Measurements from ENCODE around the gene SSTR5.

The SSTR5 gene

DNA sequence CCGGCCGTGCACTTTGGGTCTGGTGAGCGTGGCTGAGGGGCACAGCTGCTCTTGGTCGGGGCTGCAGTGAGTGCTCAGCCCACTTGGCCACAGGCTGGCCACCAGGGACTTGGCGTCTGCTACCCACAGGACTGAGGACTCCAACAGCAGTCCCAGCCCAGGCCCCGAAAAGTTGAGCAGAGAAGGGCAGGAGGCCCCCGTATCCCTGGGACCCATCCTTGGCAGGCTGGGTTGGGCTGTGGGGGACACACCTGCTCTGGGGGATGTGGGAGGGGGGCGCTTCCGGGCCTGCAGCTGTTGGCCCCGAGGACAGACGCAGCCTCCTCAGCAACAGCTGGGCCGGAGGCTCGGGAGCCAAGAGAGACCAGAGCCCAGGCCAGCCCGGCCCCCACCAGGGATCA lies 19.4 kb upstream of the SSTR5 start:
- Histone ChIP-seq H3K4me3 (ENCODE audit: low read length) (no peak overlapping the region), H3K4me1 (ENCODE audit: insufficient read depth, low read length) (peaks cover 9% of the 10 kb centered on the region), H3K9me3 (ENCODE audit: low read length) (peaks cover 2% of the 10 kb centered on the region), H3K27me3 (ENCODE audit: insufficient read depth, low read length) (peaks cover 5% of the 10 kb centered on the region), H2AFZ (ENCODE audit: low read depth, low read length) (no peak overlapping the region), H3K36me3 (ENCODE audit: insufficient read depth, low read length) (no peaks in the 10 kb centered on the region)

GRCh38 chr16:1053700-1054368 lies 18.7 kb upstream of the SSTR5 start:
- Histone ChIP-seq H3K4me1 (ENCODE audit: insufficient read depth, low read length) (peaks cover 7% of the 10 kb centered on the region), H3K9me3 (ENCODE audit: low read length) (peaks cover 2% of the 10 kb centered on the region), H3K4me3 (ENCODE audit: low read length) (no peak overlapping the region), H3K36me3 (ENCODE audit: insufficient read depth, low read length) (no peaks in the 10 kb centered on the region), H3K27me3 (ENCODE audit: insufficient read depth, low read length) (peaks cover 5% of the 10 kb centered on the region), H2AFZ (ENCODE audit: low read depth, low read length) (no peak overlapping the region)

DNA sequence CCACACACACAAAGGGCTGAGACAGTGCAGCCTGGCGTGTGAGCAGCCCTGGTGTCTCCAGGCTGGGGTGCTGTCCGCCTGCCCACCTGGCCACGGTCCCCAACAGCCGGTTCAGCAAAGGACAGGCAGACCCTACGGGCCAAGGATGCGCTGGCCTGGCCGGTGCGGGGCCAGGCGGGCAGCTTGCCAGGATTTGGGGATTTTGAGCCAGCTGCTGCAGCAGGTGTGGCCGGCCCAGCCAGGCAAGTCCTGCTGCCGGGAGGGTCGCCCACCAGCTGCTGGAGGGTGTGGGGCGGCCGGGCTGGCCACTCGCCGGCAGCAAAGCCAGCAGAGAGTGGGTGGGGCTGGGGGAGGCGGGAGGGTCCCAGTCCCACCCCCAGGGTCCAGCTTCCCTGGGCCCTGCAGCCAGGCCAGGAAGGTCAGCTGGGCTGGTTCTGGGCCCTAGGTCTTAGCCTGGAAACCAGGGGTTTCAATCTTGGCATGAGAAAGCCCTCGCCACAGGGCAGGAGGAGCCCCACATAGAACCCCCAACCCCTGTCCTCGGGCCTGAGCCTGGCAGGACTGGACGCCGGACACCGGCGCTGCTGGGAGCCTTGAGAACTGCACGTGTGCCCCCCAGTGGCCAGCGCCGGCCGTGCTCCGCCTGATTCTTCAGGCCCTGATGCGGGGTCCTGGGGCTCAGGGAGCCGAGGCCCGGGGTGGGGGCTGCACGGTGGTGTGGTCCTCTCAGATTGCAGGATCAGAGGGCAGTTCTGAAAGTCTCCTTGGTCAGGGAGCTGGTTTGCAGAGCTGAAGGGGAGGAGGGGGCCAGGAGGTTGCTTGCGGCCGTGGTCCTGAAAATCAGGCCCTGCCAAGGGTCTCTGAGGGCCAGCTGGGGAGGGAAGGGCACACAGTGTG lies 17.6 kb upstream of the SSTR5 start:
- Histone ChIP-seq H3K4me3 (ENCODE audit: low read length) (no peak overlapping the region), H3K4me1 (ENCODE audit: insufficient read depth, low read length) (peaks cover 7% of the 10 kb centered on the region), H2AFZ (ENCODE audit: low read depth, low read length) (no peak overlapping the region), H3K27me3 (ENCODE audit: insufficient read depth, low read length) (peaks cover 7% of the 10 kb centered on the region), H3K36me3 (ENCODE audit: insufficient read depth, low read length) (no peaks in the 10 kb centered on the region), H3K9me3 (ENCODE audit: low read length) (peaks cover 2% of the 10 kb centered on the region)

- H2AFZ ChIP-seq (ENCODE audit: low read depth, low read length) = no peak overlapping the region
- H3K4me3 ChIP-seq (ENCODE audit: low read length) = no peak overlapping the region
- H3K27me3 ChIP-seq (ENCODE audit: insufficient read depth, low read length) = peaks cover 6% of the 10 kb centered on the region
- peaks cover 7% of the 10 kb centered on the region for H3K4me1 ChIP-seq (ENCODE audit: insufficient read depth, low read length)
- peaks cover 2% of the 10 kb centered on the region for H3K9me3 ChIP-seq (ENCODE audit: low read length)
- H3K36me3 ChIP-seq (ENCODE audit: insufficient read depth, low read length) = no peaks in the 10 kb centered on the region
Measured at GRCh38 chr16:1055557-1055924, 17.0 kb upstream of the SSTR5 start.

- no peaks in the 10 kb centered on the region for H3K36me3 ChIP-seq (ENCODE audit: insufficient read depth, low read length)
- no peak overlapping the region for H2AFZ ChIP-seq (ENCODE audit: low read depth, low read length)
- H3K9me3 ChIP-seq (ENCODE audit: low read length) = peaks cover 2% of the 10 kb centered on the region
- no peak overlapping the region for H3K4me3 ChIP-seq (ENCODE audit: low read length)
- H3K27me3 ChIP-seq (ENCODE audit: insufficient read depth, low read length) = peaks cover 6% of the 10 kb centered on the region
- H3K4me1 ChIP-seq (ENCODE audit: insufficient read depth, low read length) = peaks cover 7% of the 10 kb centered on the region
Measured at GRCh38 chr16:1056196-1056595, 16.4 kb upstream of the SSTR5 start.

DNA sequence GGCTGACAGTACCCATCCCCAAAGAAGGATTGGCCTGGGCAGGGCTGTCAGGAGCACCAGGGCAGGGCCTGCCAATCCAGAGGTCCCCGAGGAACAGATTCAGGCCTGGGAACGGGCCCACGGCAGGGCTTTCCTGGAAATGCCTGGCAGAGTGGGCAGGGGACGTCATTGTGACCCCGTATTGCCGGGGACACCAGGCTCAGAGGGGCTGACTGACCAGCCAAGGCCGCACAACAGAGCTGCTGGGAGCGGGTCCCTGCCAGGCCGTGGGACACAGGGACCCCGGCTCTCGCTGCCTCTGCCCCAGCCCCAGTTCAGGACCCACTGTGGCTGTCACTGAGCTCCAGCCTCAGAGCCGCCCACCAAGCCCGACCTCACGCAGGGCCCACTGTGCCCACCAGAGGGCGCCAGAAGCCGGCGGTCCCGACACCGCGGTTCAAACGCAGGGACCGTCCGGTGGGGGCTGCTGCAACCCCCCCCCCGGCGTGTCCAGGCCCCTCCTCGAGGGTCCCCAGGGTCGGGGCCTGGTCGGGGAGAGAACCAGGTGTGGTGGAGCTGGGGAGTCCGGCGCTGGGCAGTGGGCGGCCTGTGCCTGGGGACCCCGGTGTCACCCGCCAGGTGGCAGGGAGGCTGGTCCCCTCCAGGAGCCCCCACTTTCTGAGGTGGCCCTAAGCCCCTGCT lies 15.2 kb upstream of the SSTR5 start:
- H3K4me1 ChIP-seq (ENCODE audit: insufficient read depth, low read length) = peaks cover 7% of the 10 kb centered on the region
- no peak overlapping the region for H2AFZ ChIP-seq (ENCODE audit: low read depth, low read length)
- H3K36me3 ChIP-seq (ENCODE audit: insufficient read depth, low read length) = no peaks in the 10 kb centered on the region
- H3K27me3 ChIP-seq (ENCODE audit: insufficient read depth, low read length) = peaks cover 6% of the 10 kb centered on the region
- H3K9me3 ChIP-seq (ENCODE audit: low read length) = no peaks in the 10 kb centered on the region
- no peak overlapping the region for H3K4me3 ChIP-seq (ENCODE audit: low read length)

GRCh38 chr16:1058216-1058615 lies 14.3 kb upstream of the SSTR5 start:
- H3K27me3 ChIP-seq (ENCODE audit: insufficient read depth, low read length) = peaks cover 3% of the 10 kb centered on the region
- H3K4me1 ChIP-seq (ENCODE audit: insufficient read depth, low read length) = peaks cover 7% of the 10 kb centered on the region
- H3K9me3 ChIP-seq (ENCODE audit: low read length) = no peaks in the 10 kb centered on the region
- no peak overlapping the region for H3K4me3 ChIP-seq (ENCODE audit: low read length)
- no peak overlapping the region for H2AFZ ChIP-seq (ENCODE audit: low read depth, low read length)
- no peaks in the 10 kb centered on the region for H3K36me3 ChIP-seq (ENCODE audit: insufficient read depth, low read length)

GRCh38 chr16:1059310-1059709 lies 13.2 kb upstream of the SSTR5 start:
- no peaks in the 10 kb centered on the region for H3K9me3 ChIP-seq (ENCODE audit: low read length)
- H2AFZ ChIP-seq (ENCODE audit: low read depth, low read length) = no peak overlapping the region
- H3K36me3 ChIP-seq (ENCODE audit: insufficient read depth, low read length) = no peaks in the 10 kb centered on the region
- peaks cover 7% of the 10 kb centered on the region for H3K4me1 ChIP-seq (ENCODE audit: insufficient read depth, low read length)
- no peak overlapping the region for H3K4me3 ChIP-seq (ENCODE audit: low read length)
- peaks cover 3% of the 10 kb centered on the region for H3K27me3 ChIP-seq (ENCODE audit: insufficient read depth, low read length)

GRCh38 chr16:1060416-1061340 lies 11.9 kb upstream of the SSTR5 start:
- no peaks in the 10 kb centered on the region for H3K36me3 ChIP-seq (ENCODE audit: insufficient read depth, low read length)
- H3K27me3 ChIP-seq (ENCODE audit: insufficient read depth, low read length) = peaks cover 3% of the 10 kb centered on the region
- H3K4me3 ChIP-seq (ENCODE audit: low read length) = no peak overlapping the region
- no peaks in the 10 kb centered on the region for H3K9me3 ChIP-seq (ENCODE audit: low read length)
- no peaks in the 10 kb centered on the region for H3K4me1 ChIP-seq (ENCODE audit: insufficient read depth, low read length)
- H2AFZ ChIP-seq (ENCODE audit: low read depth, low read length) = no peak overlapping the region

GRCh38 chr16:1061769-1062505 lies 10.6 kb upstream of the SSTR5 start:
- Histone ChIP-seq H3K27me3 (ENCODE audit: insufficient read depth, low read length) (peaks cover 3% of the 10 kb centered on the region), H3K36me3 (ENCODE audit: insufficient read depth, low read length) (no peaks in the 10 kb centered on the region), H2AFZ (ENCODE audit: low read depth, low read length) (no peak overlapping the region), H3K4me1 (ENCODE audit: insufficient read depth, low read length) (no peaks in the 10 kb centered on the region), H3K4me3 (ENCODE audit: low read length) (no peak overlapping the region), H3K9me3 (ENCODE audit: low read length) (peaks cover 2% of the 10 kb centered on the region)

- H3K27me3 ChIP-seq (ENCODE audit: insufficient read depth, low read length) = peaks cover 6% of the 10 kb centered on the region
- peaks cover 2% of the 10 kb centered on the region for H3K9me3 ChIP-seq (ENCODE audit: low read length)
- no peaks in the 10 kb centered on the region for H3K4me1 ChIP-seq (ENCODE audit: insufficient read depth, low read length)
- no peaks in the 10 kb centered on the region for H3K36me3 ChIP-seq (ENCODE audit: insufficient read depth, low read length)
- no peak overlapping the region for H3K4me3 ChIP-seq (ENCODE audit: low read length)
- no peak overlapping the region for H2AFZ ChIP-seq (ENCODE audit: low read depth, low read length)
Measured at GRCh38 chr16:1062895-1063294, 9.7 kb upstream of the SSTR5 start.

DNA sequence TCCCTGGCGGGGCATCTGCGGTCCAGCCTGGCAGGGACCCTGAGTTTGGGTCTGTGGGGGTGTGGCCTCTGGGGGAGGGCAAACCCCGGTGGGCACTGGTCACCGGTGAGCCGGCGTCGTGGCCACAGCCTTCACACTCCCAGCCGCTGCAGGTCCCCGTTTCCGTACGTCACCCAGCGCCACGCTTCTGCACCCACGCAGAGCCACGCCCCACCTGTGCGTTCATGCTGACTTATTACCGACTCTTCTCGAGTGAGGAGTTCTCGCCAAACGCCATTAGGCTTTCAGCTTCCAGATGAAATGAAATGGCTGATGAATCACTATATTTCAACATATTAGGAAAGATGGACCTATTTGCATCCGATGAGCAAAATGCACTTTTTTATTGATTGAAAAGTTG lies 8.8 kb upstream of the SSTR5 start:
- Histone ChIP-seq H3K4me3 (ENCODE audit: low read length) (no peak overlapping the region), H3K27me3 (ENCODE audit: insufficient read depth, low read length) (peaks cover 13% of the 10 kb centered on the region), H3K36me3 (ENCODE audit: insufficient read depth, low read length) (no peaks in the 10 kb centered on the region), H3K9me3 (ENCODE audit: low read length) (peaks cover 2% of the 10 kb centered on the region), H3K4me1 (ENCODE audit: insufficient read depth, low read length) (no peaks in the 10 kb centered on the region), H2AFZ (ENCODE audit: low read depth, low read length) (no peak overlapping the region)
